HEK293 (cell line): Measurements from ENCODE around the gene LAMC2.

Experiments used
- ATF2 ChIP-seq: fragments of 450-650 bp; formaldehyde crosslinking; IDR thresholded peaks from 2 replicates; pipeline ENCODE4 v1.5.1; 2016; ENCODE audit warnings: missing biosample characterization, missing genetic modification characterization, low read depth
- CTCF ChIP-seq: fragments of 450-650 bp; formaldehyde crosslinking; IDR thresholded peaks from 2 replicates; pipeline ENCODE4 v1.5.1; 2016; ENCODE audit warnings: missing biosample characterization, missing genetic modification characterization
- SALL2 ChIP-seq: fragments of 450-650 bp; formaldehyde crosslinking; IDR thresholded peaks from 2 replicates; pipeline ENCODE4 v1.5.0; 2017; ENCODE audit warnings: missing biosample characterization, mild to moderate bottlenecking, missing genetic modification characterization, borderline replicate concordance
- TSHZ1 ChIP-seq: fragments of 450-650 bp; formaldehyde crosslinking; IDR thresholded peaks from 2 replicates; pipeline ENCODE4 v1.5.1; 2016; ENCODE audit warnings: missing biosample characterization, missing genetic modification characterization, borderline replicate concordance
- ZBTB7A ChIP-seq: fragments of 450-650 bp; formaldehyde crosslinking; IDR thresholded peaks from 2 replicates; pipeline ENCODE4 v1.5.1; 2016; ENCODE audit warnings: low read depth, missing biosample characterization, missing genetic modification characterization
- ZNF10 ChIP-seq: fragments of 450-650 bp; formaldehyde crosslinking; IDR thresholded peaks from 2 replicates; pipeline ENCODE4 v1.5.1; 2017; ENCODE audit warnings: missing biosample characterization, missing genetic modification characterization
- ZNF302 ChIP-seq: fragments of 450-650 bp; formaldehyde crosslinking; IDR thresholded peaks from 2 replicates; pipeline ENCODE4 v1.5.1; 2016; ENCODE audit warnings: missing biosample characterization, missing genetic modification characterization, low read depth
- ZNF777 ChIP-seq: fragments of 450-650 bp; formaldehyde crosslinking; IDR thresholded peaks from 2 replicates; pipeline ENCODE4 v1.5.1; 2017; ENCODE audit warnings: missing biosample characterization, missing genetic modification characterization, borderline replicate concordance

GRCh38 chr1:183212870-183213269 is 26.8 kb downstream of the LAMC2 start:
- TF ChIP-seq ZBTB7A (tag by site-specific recombination) (no peak), TSHZ1 (tag by site-specific recombination) (no peak), SALL2 (tag by site-specific recombination) (no peak), ATF2 (tag by site-specific recombination) (no peak), ZNF777 (no peak), ZNF302 (tag by site-specific recombination) (no peak), ZNF10 (tag by site-specific recombination) (no peak), CTCF (tag by site-specific recombination) (no peak)
